Islet precursor cell (in vitro differentiated cells): ENCODE measurements around the gene BMP7.
A peak's percentile ranks its signal among the peaks of the same experiment; 100 is the strongest.

Experiments used
- DNase-seq: peaks from one replicate; pipeline ENCODE4 v3.0.0-alpha.2; 2018

The BMP7 gene

GRCh38 chr20:57188576-57189079 lies 77.8 kb downstream of the BMP7 start:
- DNase-seq: no peak

GRCh38 chr20:57188056-57188455 lies 78.4 kb downstream of the BMP7 start:
- no peak for DNase-seq

- DNase-seq: no peak
Observed at GRCh38 chr20:57187068-57187634, 79.3 kb downstream of the BMP7 start.

- no peak for DNase-seq
Observed at GRCh38 chr20:57186192-57186591, 80.2 kb downstream of the BMP7 start.

- DNase-seq: no peak
Observed at GRCh38 chr20:57185188-57185743, 81.2 kb downstream of the BMP7 start.

- DNase-seq: no peak
Observed at GRCh38 chr20:57183457-57184009, 82.9 kb downstream of the BMP7 start.

- no peak for DNase-seq
Observed at GRCh38 chr20:57181639-57182038, 84.8 kb downstream of the BMP7 start.

GRCh38 chr20:57180954-57181353 lies 85.5 kb downstream of the BMP7 start:
- DNase-seq: no peak

- DNase-seq: no peak
Observed at GRCh38 chr20:57180387-57180786, 86.1 kb downstream of the BMP7 start.

- DNase-seq: no peak
Observed at GRCh38 chr20:57179265-57179664, 87.2 kb downstream of the BMP7 start.

GRCh38 chr20:57178582-57179111 lies 87.8 kb downstream of the BMP7 start:
- DNase-seq: no peak

- no peak for DNase-seq
Observed at GRCh38 chr20:57177636-57178280, 88.7 kb downstream of the BMP7 start.

GRCh38 chr20:57176842-57177241 lies 89.6 kb downstream of the BMP7 start:
- no peak for DNase-seq

- no peak for DNase-seq
Observed at GRCh38 chr20:57175397-57176010, 90.9 kb downstream of the BMP7 start.

GRCh38 chr20:57174737-57175136 lies 91.7 kb downstream of the BMP7 start:
- DNase-seq: no peak

GRCh38 chr20:57173986-57174385 lies 92.5 kb downstream of the BMP7 start:
- no peak for DNase-seq

- no peak for DNase-seq
Observed at GRCh38 chr20:57173041-57173440, 93.4 kb downstream of the BMP7 start.

GRCh38 chr20:57170343-57170742 lies 96.1 kb downstream of the BMP7 start:
- DNase-seq: no peak

GRCh38 chr20:57169162-57169561 lies 97.3 kb downstream of the BMP7 start:
- no peak for DNase-seq

GRCh38 chr20:57167971-57168701 lies 98.3 kb downstream of the BMP7 start:
- DNase-seq: peak; percentile 91

- DNase-seq: no peak
Observed at GRCh38 chr20:57167292-57167655, 99.2 kb downstream of the BMP7 start.

- DNase-seq: peak; percentile 75
Observed at GRCh38 chr20:57166568-57167291, 99.7 kb downstream of the BMP7 start.
